Mesendoderm (in vitro differentiated cells): Measurements from ENCODE around the gene BCL6.

Experiments
- DNase-seq: peaks from one replicate; pipeline ENCODE4 v3.0.0; 2013
- H2AK5ac ChIP-seq: 2 replicates; pipeline ENCODE4 v1.6.1; 2013; ENCODE audit warnings: low read length, inconsistent platforms
- H2BK120ac ChIP-seq: 2 replicates; pipeline ENCODE4 v1.6.1; 2013; ENCODE audit warnings: low read depth, mild to moderate bottlenecking, low read length, moderate library complexity, mixed read lengths
- H2BK15ac ChIP-seq: replicated peaks from 2 replicates; pipeline ENCODE4 v1.6.1; 2013; ENCODE audit warnings: low read depth, mild to moderate bottlenecking, moderate library complexity
- H2BK5ac ChIP-seq: 2 replicates; pipeline ENCODE4 v1.6.1; 2013; ENCODE audit warnings: low read length, inconsistent platforms
- H3K18ac ChIP-seq: 2 replicates; pipeline ENCODE4 v1.6.1; 2013; ENCODE audit warnings: mild to moderate bottlenecking, low read length, mixed read lengths
- H3K23ac ChIP-seq: one replicate; pipeline ENCODE4 v1.6.1; 2013; ENCODE audit warnings: low read length
- H3K27ac ChIP-seq: 2 replicates; pipeline ENCODE4 v1.5.1; 2013; ENCODE audit warnings: low read depth, mild to moderate bottlenecking, inconsistent platforms, low read length, moderate library complexity
- H3K27me3 ChIP-seq: 2 replicates; pipeline ENCODE4 v1.6.1; 2013; ENCODE audit warnings: low read length, control low read depth, mild to moderate bottlenecking, inconsistent platforms; ENCODE audit not compliant: insufficient read depth, poor library complexity
- H3K36me3 ChIP-seq: 2 replicates; pipeline ENCODE4 v1.6.1; 2013; ENCODE audit warnings: low read length, inconsistent platforms; ENCODE audit not compliant: control insufficient read depth, insufficient read depth
- H3K4ac ChIP-seq: one replicate; pipeline ENCODE4 v1.6.1; 2013; ENCODE audit warnings: low read depth, mild to moderate bottlenecking, low read length, moderate library complexity
- H3K4me1 ChIP-seq: 2 replicates; pipeline ENCODE4 v1.6.1; 2013; ENCODE audit warnings: low read depth, low read length, inconsistent platforms; ENCODE audit not compliant: control insufficient read depth
- H3K4me2 ChIP-seq: 2 replicates; pipeline ENCODE4 v1.6.1; 2013; ENCODE audit warnings: low read length
- H3K4me3 ChIP-seq: 2 replicates; pipeline ENCODE4 v1.5.1; 2013; ENCODE audit warnings: mild to moderate bottlenecking, low read length
- H3K56ac ChIP-seq: one replicate; pipeline ENCODE4 v1.6.1; 2013; ENCODE audit warnings: low read length
- H3K79me1 ChIP-seq: 2 replicates; pipeline ENCODE4 v1.6.1; 2013; ENCODE audit warnings: low read length, inconsistent platforms
- H3K79me2 ChIP-seq: 2 replicates; pipeline ENCODE4 v1.6.1; 2013; ENCODE audit warnings: mild to moderate bottlenecking, low read length; ENCODE audit not compliant: control insufficient read depth, insufficient read depth
- H3K9ac ChIP-seq: 2 replicates; pipeline ENCODE4 v1.6.1; 2013; ENCODE audit warnings: low read length, inconsistent platforms
- H4K5ac ChIP-seq: one replicate; pipeline ENCODE4 v1.6.1; 2013; ENCODE audit warnings: low read length
- H4K8ac ChIP-seq: one replicate; pipeline ENCODE4 v1.6.1; 2013; ENCODE audit warnings: low read depth, mild to moderate bottlenecking, control low read depth, low read length, moderate library complexity
- WGBS: extraction: QIAGEN DNeasy Blood & Tissue Kit; methylation state at CpG from one replicate; pipeline ENCODE4 v1.1.7; 2013; ENCODE audit warnings: low lambda C conversion rate, missing lambda C conversion rate; ENCODE audit not compliant: insufficient coverage; ENCODE audit errors: extremely low coverage; 5-methylcytosine and 5-hydroxymethylcytosine counted together

The BCL6 gene

DNA sequence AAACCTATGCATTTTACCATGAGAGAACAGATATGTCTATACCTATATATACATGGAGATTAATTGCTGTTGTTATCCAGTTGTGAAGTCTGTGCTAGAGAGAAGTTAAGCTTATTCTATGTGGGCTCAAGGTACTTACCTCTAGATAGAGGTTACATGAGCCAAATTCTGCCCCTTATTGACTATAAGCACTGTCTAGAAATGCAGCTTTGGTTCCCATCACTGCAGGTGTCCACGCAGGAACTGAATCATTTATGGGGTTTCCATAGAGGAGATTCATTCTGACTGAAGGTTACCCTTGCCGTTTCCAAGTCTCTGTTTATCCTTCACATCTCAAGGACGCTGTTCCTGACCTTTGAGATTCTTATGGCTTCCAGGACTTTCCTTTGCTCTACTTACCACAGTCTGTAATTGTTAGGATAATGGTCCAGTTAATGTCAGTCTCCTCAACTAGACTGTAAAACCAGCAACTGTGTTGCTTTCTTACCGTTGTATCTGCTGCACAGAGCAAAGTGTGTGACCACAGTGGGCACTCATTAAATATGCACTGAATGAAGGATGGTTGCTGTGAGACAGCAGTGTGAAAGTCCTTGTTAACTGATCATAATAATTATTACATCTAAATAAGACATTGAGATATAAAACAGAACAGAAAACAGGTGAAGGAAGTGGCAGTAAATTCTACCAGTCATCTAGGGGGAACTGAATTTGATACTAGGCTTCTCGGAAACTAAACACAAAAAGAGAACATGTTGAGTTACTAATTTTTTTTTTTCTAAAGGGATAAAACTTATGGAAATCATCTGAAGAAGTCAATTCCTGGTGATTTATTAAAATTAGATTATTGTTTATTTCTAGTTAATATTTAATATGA is 44.0 kb upstream of the BCL6 start:
- Histone ChIP-seq H3K9ac (no peak overlapping the region), H3K79me2 (no peaks in the 10 kb centered on the region), H2BK120ac (no peak overlapping the region), H2BK5ac (no peak overlapping the region), H3K27me3 (no peaks in the 10 kb centered on the region), H3K23ac (no peak overlapping the region), H3K4ac (no peak overlapping the region), H3K18ac (no peak overlapping the region), H3K4me1 (no peaks in the 10 kb centered on the region), H3K4me2 (no peak overlapping the region), H3K4me3 (no peak overlapping the region), H3K36me3 (no peaks in the 10 kb centered on the region), H3K56ac (no peak overlapping the region), H2BK15ac (no peak overlapping the region), H4K5ac (no peak overlapping the region), H4K8ac (no peak overlapping the region), H3K27ac (no peak overlapping the region), H2AK5ac (no peak overlapping the region), H3K79me1 (no peaks in the 10 kb centered on the region)
- WGBS, result no CpG with 5 or more reads among the region's 5 CpGs
- no peak for DNase-seq

DNA sequence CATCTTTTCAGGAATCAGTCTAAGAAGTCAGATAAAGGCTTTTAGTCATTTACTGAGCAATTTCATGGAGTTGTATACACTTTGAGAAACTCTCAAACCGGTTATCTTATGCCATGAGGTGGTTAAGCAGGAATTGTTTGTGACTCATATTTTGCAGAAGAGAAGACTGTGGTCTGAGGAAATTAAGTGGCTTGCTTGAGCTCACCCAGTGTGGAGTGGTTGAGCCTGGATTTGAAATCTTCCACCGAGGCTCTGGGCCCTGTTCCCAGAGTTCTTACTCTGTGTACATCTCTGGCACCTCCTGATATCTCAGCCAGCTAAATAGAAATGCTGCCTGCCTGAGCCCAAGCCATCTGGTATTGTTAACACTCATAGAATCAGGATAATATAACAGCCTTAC is 37.8 kb upstream of the BCL6 start:
- H3K4me1 ChIP-seq, result no peaks in the 10 kb centered on the region
- no peak overlapping the region for H3K27ac ChIP-seq
- H2BK120ac ChIP-seq, result no peak overlapping the region
- no CpG with 5 or more reads among the region's 2 CpGs for WGBS
- H3K4ac ChIP-seq, result no peak overlapping the region
- no peak overlapping the region for H3K56ac ChIP-seq
- no peaks in the 10 kb centered on the region for H3K79me1 ChIP-seq
- H2BK5ac ChIP-seq, result no peak overlapping the region
- no peaks in the 10 kb centered on the region for H3K36me3 ChIP-seq
- no peak overlapping the region for H2AK5ac ChIP-seq
- no peak overlapping the region for H4K5ac ChIP-seq
- H3K4me3 ChIP-seq, result no peak overlapping the region
- H3K4me2 ChIP-seq, result no peak overlapping the region
- DNase-seq, result no peak
- H3K9ac ChIP-seq, result no peak overlapping the region
- H4K8ac ChIP-seq, result no peak overlapping the region
- H3K27me3 ChIP-seq, result no peaks in the 10 kb centered on the region
- no peaks in the 10 kb centered on the region for H3K79me2 ChIP-seq
- no peak overlapping the region for H2BK15ac ChIP-seq
- H3K23ac ChIP-seq, result no peak overlapping the region
- no peak overlapping the region for H3K18ac ChIP-seq

DNA sequence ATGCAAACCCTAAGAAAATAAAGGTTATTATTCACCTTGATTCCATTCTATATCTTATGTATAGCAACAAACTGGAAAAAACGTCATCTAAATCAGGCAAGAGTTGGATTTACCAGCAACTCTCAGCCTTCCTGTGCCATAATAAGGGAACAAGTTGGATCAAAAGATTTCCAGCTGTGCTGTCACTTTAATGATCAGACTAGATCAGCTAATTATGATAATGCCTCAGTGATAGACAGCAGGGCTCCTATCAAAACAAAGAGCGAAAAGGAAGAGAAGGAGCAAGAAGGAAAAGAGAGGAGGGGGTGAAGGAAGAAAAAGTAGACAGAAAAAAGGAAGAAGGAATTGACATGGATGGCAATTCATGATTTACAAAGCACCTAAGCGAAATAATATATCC is 36.7 kb upstream of the BCL6 start:
- no peak overlapping the region for H3K56ac ChIP-seq
- no peak overlapping the region for H2BK5ac ChIP-seq
- no peak overlapping the region for H4K5ac ChIP-seq
- no peak overlapping the region for H2BK120ac ChIP-seq
- DNase-seq, result peak; percentile 22
- no peak overlapping the region for H3K4ac ChIP-seq
- no peaks in the 10 kb centered on the region for H3K27me3 ChIP-seq
- H3K79me2 ChIP-seq, result no peaks in the 10 kb centered on the region
- H3K4me1 ChIP-seq, result no peaks in the 10 kb centered on the region
- no peak overlapping the region for H3K9ac ChIP-seq
- no peak overlapping the region for H3K4me3 ChIP-seq
- no peak overlapping the region for H2AK5ac ChIP-seq
- no peak overlapping the region for H2BK15ac ChIP-seq
- no peak overlapping the region for H4K8ac ChIP-seq
- no peaks in the 10 kb centered on the region for H3K79me1 ChIP-seq
- no CpG with 5 or more reads among the region's 3 CpGs for WGBS
- H3K36me3 ChIP-seq, result no peaks in the 10 kb centered on the region
- H3K23ac ChIP-seq, result no peak overlapping the region
- H3K27ac ChIP-seq, result no peak overlapping the region
- no peak overlapping the region for H3K18ac ChIP-seq
- no peak overlapping the region for H3K4me2 ChIP-seq

DNA sequence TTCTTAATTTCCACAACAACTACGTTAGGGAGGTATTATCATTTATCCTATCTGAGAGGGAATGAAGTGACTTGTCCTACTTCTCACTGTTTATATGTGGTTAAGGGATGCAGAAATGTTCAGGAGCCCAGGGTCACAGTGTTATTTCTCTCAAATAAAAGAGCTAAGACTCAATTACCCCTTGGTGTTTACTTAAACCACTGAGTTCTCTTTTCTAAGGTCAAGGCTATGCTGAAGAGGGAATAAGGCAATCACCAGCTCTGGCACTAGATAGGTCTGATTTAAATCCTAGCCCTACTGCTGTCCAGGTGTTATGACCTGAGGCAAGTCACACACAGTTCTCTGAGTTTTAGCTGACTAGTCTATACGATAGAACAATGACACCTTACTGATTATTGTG is 35.7 kb upstream of the BCL6 start:
- H3K36me3 ChIP-seq, result no peaks in the 10 kb centered on the region
- no peak overlapping the region for H3K4me2 ChIP-seq
- H4K5ac ChIP-seq, result no peak overlapping the region
- H2BK120ac ChIP-seq, result no peak overlapping the region
- no peak overlapping the region for H3K56ac ChIP-seq
- no peak overlapping the region for H2BK15ac ChIP-seq
- no peak overlapping the region for H3K4me3 ChIP-seq
- no peak overlapping the region for H2AK5ac ChIP-seq
- H3K23ac ChIP-seq, result no peak overlapping the region
- no peak overlapping the region for H4K8ac ChIP-seq
- no peaks in the 10 kb centered on the region for H3K4me1 ChIP-seq
- no peak overlapping the region for H3K27ac ChIP-seq
- no peak overlapping the region for H3K18ac ChIP-seq
- WGBS, result no CpG with 5 or more reads among the region's 2 CpGs
- H2BK5ac ChIP-seq, result no peak overlapping the region
- no peaks in the 10 kb centered on the region for H3K79me2 ChIP-seq
- no peaks in the 10 kb centered on the region for H3K79me1 ChIP-seq
- no peak for DNase-seq
- no peaks in the 10 kb centered on the region for H3K27me3 ChIP-seq
- H3K9ac ChIP-seq, result no peak overlapping the region
- H3K4ac ChIP-seq, result no peak overlapping the region

DNA sequence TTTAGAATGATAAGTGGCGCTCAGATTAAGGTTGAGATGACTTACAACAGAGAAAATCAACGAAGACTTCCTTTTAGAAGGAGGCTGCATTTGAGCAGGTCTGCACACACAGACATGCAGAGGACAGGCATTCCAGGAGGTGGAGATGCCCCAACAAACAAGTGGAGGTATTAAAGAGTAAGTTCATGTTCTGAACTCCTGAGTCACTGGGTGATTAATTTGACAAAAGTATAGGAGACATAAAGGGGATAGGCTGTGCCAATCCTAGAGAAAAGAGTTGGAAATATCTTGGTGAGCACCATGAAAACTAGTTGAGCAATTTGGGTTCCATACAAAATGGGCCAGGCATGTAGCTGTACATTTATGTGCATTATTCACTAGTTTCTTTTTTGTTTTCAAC is 33.5 kb upstream of the BCL6 start:
- Histone ChIP-seq H2AK5ac (no peak overlapping the region), H3K27me3 (no peaks in the 10 kb centered on the region), H3K4me2 (no peak overlapping the region), H3K36me3 (no peaks in the 10 kb centered on the region), H2BK5ac (no peak overlapping the region), H3K18ac (no peak overlapping the region), H3K9ac (no peak overlapping the region), H2BK120ac (no peak overlapping the region), H3K4ac (no peak overlapping the region), H3K4me3 (no peak overlapping the region), H4K8ac (no peak overlapping the region), H4K5ac (no peak overlapping the region), H2BK15ac (no peak overlapping the region), H3K79me1 (no peaks in the 10 kb centered on the region), H3K27ac (no peak overlapping the region), H3K79me2 (no peaks in the 10 kb centered on the region), H3K4me1 (no peaks in the 10 kb centered on the region), H3K23ac (no peak overlapping the region), H3K56ac (no peak overlapping the region)
- no CpG with 5 or more reads among the region's 2 CpGs for WGBS
- DNase-seq, result no peak
